H1 (cell line): Measurements from ENCODE around the gene ZNF532. TPM values are rescaled to one million over a fixed set of nuclear protein-coding genes. Genes with fewer than 3 reads are reported as not detected.

Experiments
- CBX8 ChIP-seq: fragments of 300-800, 300-1000 bp; sonication (generic); IDR thresholded peaks from 2 replicates; pipeline ENCODE4 v1.7.1; 2016; ENCODE audit warnings: low read depth, low read length, borderline replicate concordance
- JUN ChIP-seq: IDR thresholded peaks from 2 replicates; pipeline ENCODE4 v1.6.1; 2011; ENCODE audit warnings: low read depth, mild to moderate bottlenecking, improper control_type of control experiment, low read length
- NRF1 ChIP-seq: IDR thresholded peaks from 2 replicates; pipeline ENCODE4 v1.6.1; 2011; ENCODE audit warnings: mild to moderate bottlenecking, low read depth, low read length, improper control_type of control experiment
- SAP30 ChIP-seq: fragments of 300-600 bp; sonication (generic); IDR thresholded peaks from 2 replicates; pipeline ENCODE4 v1.7.1; 2012; ENCODE audit warnings: low read length, moderate library complexity, mild to moderate bottlenecking, inconsistent platforms; ENCODE audit not compliant: insufficient read depth, insufficient replicate concordance
- polyA plus RNA-seq, 7 experiments: library from polyadenylated mRNA; depleted of rRNA in 3 of 7; stranded (reverse) in 5 of 7; unstranded in 2 of 7; fragments of >200 nt in 5 of 7; fragments of 200-250 nt in 2 of 7; gene quantifications; 1 replicate in 5 of 7; 2 replicates in 1 of 7; 4 replicates in 1 of 7; pipeline versions ENCODE4 v1.2.1 to v1.2.3, GENCODE V29; 2011 to 2013; ENCODE audit warnings: missing spikeins in 2 of 7, mixed read lengths in 2 of 7
- total RNA-seq: library from RNA; stranded (reverse); fragmentation: NEBNext Ultra II Directional; extraction: Animal tissue kit (Norgen Biotek cat#: 25700); gene quantifications from 2 replicates; pipeline ENCODE4 v1.2.1, GENCODE V29; 2021
- TF ChIP-seq, protein P1 (sequence below): fragments of 300-600 bp; sonication (generic); IDR thresholded peaks from 2 replicates; pipeline ENCODE4 v1.7.1; 2012; ENCODE audit warnings: low read length, moderate library complexity, mild to moderate bottlenecking, inconsistent platforms; ENCODE audit not compliant: insufficient replicate concordance
- TF ChIP-seq, protein P2 (sequence below): IDR thresholded peaks from 2 replicates; pipeline ENCODE4 v1.6.1; 2012; ENCODE audit warnings: inconsistent platforms

The ZNF532 gene
- total and polyA plus RNA-seq, 2 of the 8 experiments (the other 6 are each of a cell fraction or from before 2014, with no cell fraction given): 143 to 240 TPM

DNA sequence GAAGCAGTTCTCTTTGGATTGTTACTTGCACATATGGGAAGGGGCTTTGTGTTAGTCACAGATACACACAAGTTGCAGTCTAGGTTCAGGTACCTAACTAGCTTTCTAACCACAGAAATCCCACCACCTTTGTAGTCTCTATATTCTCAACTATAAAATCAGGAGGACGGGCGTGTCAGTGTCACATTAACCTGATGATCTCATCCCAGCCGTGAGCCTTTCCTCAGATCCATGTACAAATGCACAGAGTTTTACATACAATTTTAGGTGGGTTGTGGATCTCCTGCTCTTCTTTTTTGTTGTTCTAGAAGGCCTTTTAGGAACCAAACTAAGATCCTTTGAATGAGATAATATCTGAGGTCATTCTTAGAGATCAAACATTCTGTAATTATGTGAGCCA lies 94.0 kb downstream of the ZNF532 start (continued):
- TF ChIP-seq, protein P1, sequence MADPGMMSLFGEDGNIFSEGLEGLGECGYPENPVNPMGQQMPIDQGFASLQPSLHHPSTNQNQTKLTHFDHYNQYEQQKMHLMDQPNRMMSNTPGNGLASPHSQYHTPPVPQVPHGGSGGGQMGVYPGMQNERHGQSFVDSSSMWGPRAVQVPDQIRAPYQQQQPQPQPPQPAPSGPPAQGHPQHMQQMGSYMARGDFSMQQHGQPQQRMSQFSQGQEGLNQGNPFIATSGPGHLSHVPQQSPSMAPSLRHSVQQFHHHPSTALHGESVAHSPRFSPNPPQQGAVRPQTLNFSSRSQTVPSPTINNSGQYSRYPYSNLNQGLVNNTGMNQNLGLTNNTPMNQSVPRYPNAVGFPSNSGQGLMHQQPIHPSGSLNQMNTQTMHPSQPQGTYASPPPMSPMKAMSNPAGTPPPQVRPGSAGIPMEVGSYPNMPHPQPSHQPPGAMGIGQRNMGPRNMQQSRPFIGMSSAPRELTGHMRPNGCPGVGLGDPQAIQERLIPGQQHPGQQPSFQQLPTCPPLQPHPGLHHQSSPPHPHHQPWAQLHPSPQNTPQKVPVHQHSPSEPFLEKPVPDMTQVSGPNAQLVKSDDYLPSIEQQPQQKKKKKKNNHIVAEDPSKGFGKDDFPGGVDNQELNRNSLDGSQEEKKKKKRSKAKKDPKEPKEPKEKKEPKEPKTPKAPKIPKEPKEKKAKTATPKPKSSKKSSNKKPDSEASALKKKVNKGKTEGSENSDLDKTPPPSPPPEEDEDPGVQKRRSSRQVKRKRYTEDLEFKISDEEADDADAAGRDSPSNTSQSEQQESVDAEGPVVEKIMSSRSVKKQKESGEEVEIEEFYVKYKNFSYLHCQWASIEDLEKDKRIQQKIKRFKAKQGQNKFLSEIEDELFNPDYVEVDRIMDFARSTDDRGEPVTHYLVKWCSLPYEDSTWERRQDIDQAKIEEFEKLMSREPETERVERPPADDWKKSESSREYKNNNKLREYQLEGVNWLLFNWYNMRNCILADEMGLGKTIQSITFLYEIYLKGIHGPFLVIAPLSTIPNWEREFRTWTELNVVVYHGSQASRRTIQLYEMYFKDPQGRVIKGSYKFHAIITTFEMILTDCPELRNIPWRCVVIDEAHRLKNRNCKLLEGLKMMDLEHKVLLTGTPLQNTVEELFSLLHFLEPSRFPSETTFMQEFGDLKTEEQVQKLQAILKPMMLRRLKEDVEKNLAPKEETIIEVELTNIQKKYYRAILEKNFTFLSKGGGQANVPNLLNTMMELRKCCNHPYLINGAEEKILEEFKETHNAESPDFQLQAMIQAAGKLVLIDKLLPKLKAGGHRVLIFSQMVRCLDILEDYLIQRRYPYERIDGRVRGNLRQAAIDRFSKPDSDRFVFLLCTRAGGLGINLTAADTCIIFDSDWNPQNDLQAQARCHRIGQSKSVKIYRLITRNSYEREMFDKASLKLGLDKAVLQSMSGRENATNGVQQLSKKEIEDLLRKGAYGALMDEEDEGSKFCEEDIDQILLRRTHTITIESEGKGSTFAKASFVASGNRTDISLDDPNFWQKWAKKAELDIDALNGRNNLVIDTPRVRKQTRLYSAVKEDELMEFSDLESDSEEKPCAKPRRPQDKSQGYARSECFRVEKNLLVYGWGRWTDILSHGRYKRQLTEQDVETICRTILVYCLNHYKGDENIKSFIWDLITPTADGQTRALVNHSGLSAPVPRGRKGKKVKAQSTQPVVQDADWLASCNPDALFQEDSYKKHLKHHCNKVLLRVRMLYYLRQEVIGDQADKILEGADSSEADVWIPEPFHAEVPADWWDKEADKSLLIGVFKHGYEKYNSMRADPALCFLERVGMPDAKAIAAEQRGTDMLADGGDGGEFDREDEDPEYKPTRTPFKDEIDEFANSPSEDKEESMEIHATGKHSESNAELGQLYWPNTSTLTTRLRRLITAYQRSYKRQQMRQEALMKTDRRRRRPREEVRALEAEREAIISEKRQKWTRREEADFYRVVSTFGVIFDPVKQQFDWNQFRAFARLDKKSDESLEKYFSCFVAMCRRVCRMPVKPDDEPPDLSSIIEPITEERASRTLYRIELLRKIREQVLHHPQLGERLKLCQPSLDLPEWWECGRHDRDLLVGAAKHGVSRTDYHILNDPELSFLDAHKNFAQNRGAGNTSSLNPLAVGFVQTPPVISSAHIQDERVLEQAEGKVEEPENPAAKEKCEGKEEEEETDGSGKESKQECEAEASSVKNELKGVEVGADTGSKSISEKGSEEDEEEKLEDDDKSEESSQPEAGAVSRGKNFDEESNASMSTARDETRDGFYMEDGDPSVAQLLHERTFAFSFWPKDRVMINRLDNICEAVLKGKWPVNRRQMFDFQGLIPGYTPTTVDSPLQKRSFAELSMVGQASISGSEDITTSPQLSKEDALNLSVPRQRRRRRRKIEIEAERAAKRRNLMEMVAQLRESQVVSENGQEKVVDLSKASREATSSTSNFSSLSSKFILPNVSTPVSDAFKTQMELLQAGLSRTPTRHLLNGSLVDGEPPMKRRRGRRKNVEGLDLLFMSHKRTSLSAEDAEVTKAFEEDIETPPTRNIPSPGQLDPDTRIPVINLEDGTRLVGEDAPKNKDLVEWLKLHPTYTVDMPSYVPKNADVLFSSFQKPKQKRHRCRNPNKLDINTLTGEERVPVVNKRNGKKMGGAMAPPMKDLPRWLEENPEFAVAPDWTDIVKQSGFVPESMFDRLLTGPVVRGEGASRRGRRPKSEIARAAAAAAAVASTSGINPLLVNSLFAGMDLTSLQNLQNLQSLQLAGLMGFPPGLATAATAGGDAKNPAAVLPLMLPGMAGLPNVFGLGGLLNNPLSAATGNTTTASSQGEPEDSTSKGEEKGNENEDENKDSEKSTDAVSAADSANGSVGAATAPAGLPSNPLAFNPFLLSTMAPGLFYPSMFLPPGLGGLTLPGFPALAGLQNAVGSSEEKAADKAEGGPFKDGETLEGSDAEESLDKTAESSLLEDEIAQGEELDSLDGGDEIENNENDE: no peak
- TF ChIP-seq JUN: no peak
- no peak for TF ChIP-seq SAP30
- TF ChIP-seq CBX8: no peak
- TF ChIP-seq, protein P2, sequence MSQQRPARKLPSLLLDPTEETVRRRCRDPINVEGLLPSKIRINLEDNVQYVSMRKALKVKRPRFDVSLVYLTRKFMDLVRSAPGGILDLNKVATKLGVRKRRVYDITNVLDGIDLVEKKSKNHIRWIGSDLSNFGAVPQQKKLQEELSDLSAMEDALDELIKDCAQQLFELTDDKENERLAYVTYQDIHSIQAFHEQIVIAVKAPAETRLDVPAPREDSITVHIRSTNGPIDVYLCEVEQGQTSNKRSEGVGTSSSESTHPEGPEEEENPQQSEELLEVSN: no peak
- TF ChIP-seq NRF1: no peak
